Activated CD8-positive, alpha-beta memory T cell treated with anti-CD3 and anti-CD28 coated beads, Interleukin-2, amount 50 U/mL, for 1 hour (primary cell): Measurements from ENCODE around the gene LAMC1.

Experiments
- DNase-seq: peaks from one replicate; pipeline ENCODE4 v3.0.0-alpha.2; 2020; ENCODE audit errors: extremely low read depth

Gene LAMC1

DNA sequence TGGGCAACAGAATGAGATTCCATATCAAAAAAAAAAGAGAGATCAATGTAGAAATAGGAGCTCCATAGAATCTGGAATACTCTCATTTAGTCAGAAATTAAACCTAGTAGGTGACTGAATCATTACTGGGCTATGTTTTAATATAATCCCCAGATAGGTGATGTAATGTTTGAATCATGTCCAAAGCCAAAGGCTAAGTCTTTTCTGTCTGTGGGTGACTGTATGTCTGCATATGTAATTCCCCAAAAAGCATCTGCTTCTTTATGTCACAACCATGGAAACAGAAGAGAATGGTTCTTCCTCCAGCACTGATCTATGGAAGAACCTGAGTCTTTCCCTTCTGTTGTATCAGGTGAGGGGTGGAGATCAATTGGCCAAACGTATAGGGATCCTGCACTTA, 168.6 kb downstream of the LAMC1 start:
- no peak for DNase-seq

DNA sequence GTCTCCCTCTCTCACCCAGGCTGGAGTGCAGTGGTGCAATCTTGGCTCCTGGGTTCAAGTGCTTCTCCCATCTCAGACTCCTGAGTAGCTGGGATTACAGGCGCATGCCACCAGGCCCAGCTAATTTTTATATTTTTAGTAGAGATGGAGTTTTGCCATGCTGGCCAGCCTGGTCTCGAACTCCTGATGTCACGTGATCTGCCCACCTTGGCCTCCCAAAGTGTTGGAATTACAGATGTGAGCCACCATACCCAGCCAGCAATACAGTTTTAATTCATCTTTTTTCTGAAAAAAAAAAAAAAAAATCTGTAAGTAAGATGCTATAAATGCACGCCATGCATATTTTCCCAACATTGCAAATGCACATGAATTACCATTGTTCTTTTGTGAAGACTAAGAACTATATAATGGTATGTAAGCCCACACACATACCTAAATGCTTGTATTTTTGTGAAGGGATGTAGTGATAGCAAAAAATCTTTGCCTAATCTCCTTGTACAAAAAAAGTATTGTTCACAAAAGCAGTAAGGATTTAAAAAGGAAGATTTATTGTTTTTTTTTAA, 170.8 kb downstream of the LAMC1 start:
- no peak for DNase-seq

- DNase-seq: no peak
Observed at GRCh38 chr1:183194527-183195141, 171.4 kb downstream of the LAMC1 start.

DNA sequence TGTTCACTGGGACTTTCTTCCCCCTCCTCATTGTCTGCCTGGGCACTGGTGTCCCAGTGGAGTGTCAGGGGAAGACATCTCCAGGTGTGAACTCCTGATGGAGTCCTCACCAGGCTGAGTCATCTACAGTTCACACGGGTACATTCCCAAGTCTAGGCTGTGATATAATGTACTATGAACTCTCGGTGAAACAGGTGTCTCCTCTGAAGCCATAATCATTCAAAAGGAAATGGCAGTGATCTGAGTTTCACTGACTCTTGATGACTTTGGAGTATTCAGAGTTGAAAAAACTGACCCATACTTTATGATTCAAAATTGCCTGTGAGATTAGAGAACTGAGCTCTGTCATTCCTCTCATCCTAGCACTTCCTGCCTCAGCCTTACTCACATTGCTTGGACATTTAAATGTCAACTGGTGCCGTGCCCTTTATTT, 171.9 kb downstream of the LAMC1 start:
- no peak for DNase-seq
